ENCODE measurements around the gene ZRANB3. TPM values are rescaled to one million over a fixed set of nuclear protein-coding genes. Genes with fewer than 3 reads are reported as not detected.
"Not testable (repeated sequence)": the region's sequence is repeated elsewhere in the genome, so short reads cannot be mapped to it uniquely, and the experiment has no call there.

The ZRANB3 gene
- total and polyA plus RNA-seq, 2 donors (not counting 3 experiments of a cell fraction or from before 2014, with no cell fraction given): 2.2 to 6.0 TPM

DNA sequence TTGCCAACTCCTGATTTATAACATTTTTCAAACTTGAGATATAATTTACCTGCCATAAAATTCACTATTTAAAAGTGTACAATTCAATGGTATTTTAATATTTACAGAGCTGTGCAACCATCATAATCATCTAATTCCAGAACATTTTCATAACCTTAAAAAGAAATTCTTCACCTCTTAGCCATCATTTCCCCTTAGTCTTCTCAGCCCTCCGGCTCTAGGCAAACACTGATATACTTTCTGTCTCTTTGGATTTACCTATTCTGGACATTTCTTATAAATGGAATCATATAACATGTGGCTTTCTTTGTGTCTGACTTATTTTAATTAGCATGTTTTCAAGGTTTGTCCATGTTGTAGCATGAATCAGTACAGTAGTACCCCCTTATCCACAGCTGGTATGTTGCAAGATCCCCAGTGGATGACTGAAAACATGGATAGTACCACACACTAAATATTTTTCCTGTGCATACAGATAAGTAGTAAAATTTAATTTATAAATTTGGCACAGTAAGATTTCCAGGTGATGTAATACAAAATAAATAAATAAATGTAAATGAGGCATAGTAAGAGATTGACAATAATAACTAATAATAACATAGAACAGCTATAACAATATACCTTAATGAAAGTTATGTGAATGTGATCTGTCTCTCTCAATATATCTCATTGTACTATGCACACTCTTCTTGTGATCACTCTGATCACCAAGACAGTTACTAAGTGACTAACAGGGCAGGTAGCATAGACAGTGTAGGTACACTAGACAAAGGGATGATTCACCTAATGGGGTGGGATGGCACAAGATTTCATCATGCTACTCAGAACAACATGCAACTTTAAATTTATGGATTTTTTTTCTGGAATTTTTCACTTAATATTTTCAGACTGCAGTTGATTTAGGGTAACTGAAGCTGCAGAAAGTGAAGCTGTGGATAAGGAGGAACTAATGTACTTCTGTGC is 405.8 kb downstream of the ZRANB3 start:
- no peak for DNase-seq (ENCODE audit: low read depth, low spot score)
- ChIA-PET CTCF (no interaction called here), POLR2A (no interaction called here)
- Histone ChIP-seq H3K4me3 (replicated peaks in 1 of 3; ENCODE audit: insufficient read depth in 1 of 3, low read depth in 1 of 3, low read length in 3 of 3) (no peak overlapping the region), H3K9me1 (replicated peaks; ENCODE audit: control insufficient read depth, extremely low read depth, insufficient read depth, low read length) (no peaks in the 10 kb centered on the region), H3K9ac (replicated peaks; ENCODE audit: extremely low read depth, insufficient read depth, low read length) (no peak overlapping the region), H2AFZ (ENCODE audit: low read depth, low read length) (no peak overlapping the region), H3K36me3 (ENCODE audit: control insufficient read depth in 2 of 2, extremely low read depth in 1 of 2, insufficient read depth in 2 of 2, low read length in 2 of 2) (peaks cover 2 to 8% of the 10 kb centered on the region in 2 experiments), H3K27ac (ENCODE audit: insufficient read depth, low read depth, low read length) (no peak overlapping the region), H3K9me3 (replicated peaks; ENCODE audit: control insufficient read depth, insufficient read depth, low read length) (no peaks in the 10 kb centered on the region), H4K20me1 (replicated peaks; ENCODE audit: control insufficient read depth, extremely low read depth, insufficient read depth, low read length) (no peaks in the 10 kb centered on the region), H3K4me2 (ENCODE audit: insufficient read depth, low read length) (no peak overlapping the region), H3K79me2 (ENCODE audit: control insufficient read depth, insufficient read depth, low read length) (no peaks in the 10 kb centered on the region), H3K27me3 (ENCODE audit: control insufficient read depth in 2 of 2, insufficient read depth in 2 of 2, low read length in 2 of 2) (no peaks in the 10 kb centered on the region), H3K4me1 (ENCODE audit: control insufficient read depth, extremely low read depth, insufficient read depth, low read length) (no peaks in the 10 kb centered on the region)
- intact Hi-C loops (cut with micrococcal nuclease) (no loop called here), dilution Hi-C loops (cut with MboI; ENCODE audit: extremely low pct_ligation_motif_present, low sequenced_read_pairs) (no loop called here)
- FAIRE-seq: no peak
- TF ChIP-seq EZH2 (IDR thresholded peaks at IDR 0.05; ENCODE audit: borderline replicate concordance, low read depth, low read length, severe bottlenecking): no peak
- no peak for TF ChIP-seq POLR2A (IDR thresholded peaks at IDR 0.05; ENCODE audit: low read depth, low read length)
- TF ChIP-seq, protein P1, sequence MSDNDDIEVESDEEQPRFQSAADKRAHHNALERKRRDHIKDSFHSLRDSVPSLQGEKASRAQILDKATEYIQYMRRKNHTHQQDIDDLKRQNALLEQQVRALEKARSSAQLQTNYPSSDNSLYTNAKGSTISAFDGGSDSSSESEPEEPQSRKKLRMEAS (IDR thresholded peaks at IDR 0.05; ENCODE audit: insufficient read depth, insufficient read length): no peak
- TF ChIP-seq FOS (IDR thresholded peaks at IDR 0.05; ENCODE audit: borderline replicate concordance, insufficient read depth, low read length): no peak
- no peak for TF ChIP-seq POLR2AphosphoS5 (IDR thresholded peaks at IDR 0.05; ENCODE audit: insufficient read depth, low read depth, low read length)
- no peak for TF ChIP-seq MYC (IDR thresholded peaks at IDR 0.05; ENCODE audit: low read depth, low read length)
- no peak for TF ChIP-seq JUN (IDR thresholded peaks at IDR 0.05; ENCODE audit: borderline replicate concordance, insufficient read depth, insufficient read length, low read depth)
- TF ChIP-seq, protein P2, sequence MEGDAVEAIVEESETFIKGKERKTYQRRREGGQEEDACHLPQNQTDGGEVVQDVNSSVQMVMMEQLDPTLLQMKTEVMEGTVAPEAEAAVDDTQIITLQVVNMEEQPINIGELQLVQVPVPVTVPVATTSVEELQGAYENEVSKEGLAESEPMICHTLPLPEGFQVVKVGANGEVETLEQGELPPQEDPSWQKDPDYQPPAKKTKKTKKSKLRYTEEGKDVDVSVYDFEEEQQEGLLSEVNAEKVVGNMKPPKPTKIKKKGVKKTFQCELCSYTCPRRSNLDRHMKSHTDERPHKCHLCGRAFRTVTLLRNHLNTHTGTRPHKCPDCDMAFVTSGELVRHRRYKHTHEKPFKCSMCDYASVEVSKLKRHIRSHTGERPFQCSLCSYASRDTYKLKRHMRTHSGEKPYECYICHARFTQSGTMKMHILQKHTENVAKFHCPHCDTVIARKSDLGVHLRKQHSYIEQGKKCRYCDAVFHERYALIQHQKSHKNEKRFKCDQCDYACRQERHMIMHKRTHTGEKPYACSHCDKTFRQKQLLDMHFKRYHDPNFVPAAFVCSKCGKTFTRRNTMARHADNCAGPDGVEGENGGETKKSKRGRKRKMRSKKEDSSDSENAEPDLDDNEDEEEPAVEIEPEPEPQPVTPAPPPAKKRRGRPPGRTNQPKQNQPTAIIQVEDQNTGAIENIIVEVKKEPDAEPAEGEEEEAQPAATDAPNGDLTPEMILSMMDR (IDR thresholded peaks at IDR 0.05; ENCODE audit: extremely low read depth in 1 of 2, insufficient read depth in 1 of 2, low read depth in 1 of 2, low read length in 2 of 2): no peak
- BruUV-seq (replicated peaks): no TSS peak

DNA sequence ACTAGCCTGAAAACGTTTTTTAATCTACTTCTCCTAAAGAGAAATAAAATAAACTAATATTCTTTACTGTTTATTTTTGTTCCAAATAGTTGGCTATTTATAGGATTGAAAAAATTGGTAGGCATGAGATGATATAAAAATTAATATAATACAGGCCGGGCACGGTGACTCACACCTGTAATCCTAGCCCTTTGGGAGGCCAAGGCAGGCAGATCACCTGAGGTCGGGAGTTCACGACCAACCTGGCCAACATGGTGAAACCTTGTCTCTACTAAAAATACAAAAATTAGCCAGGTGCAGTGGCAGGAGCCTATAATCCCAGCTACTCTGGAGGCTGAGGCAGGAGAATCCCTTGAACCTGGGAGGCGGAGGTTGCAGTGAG is 409.4 kb downstream of the ZRANB3 start:
- H3K9me3 ChIP-seq (replicated peaks; ENCODE audit: control insufficient read depth, insufficient read depth, low read length); BruUV-seq (replicated peaks); H3K79me2 ChIP-seq (ENCODE audit: control insufficient read depth, insufficient read depth, low read length); FAIRE-seq; H3K27ac ChIP-seq (ENCODE audit: insufficient read depth, low read depth, low read length); H3K9ac ChIP-seq (replicated peaks; ENCODE audit: extremely low read depth, insufficient read depth, low read length); H3K36me3 ChIP-seq (ENCODE audit: control insufficient read depth in 2 of 2, extremely low read depth in 1 of 2, insufficient read depth in 2 of 2, low read length in 2 of 2); DNase-seq (ENCODE audit: low read depth, low spot score); H3K9me1 ChIP-seq (replicated peaks; ENCODE audit: control insufficient read depth, extremely low read depth, insufficient read depth, low read length); dilution Hi-C loops (cut with MboI; ENCODE audit: extremely low pct_ligation_motif_present, low sequenced_read_pairs); H3K4me2 ChIP-seq (ENCODE audit: insufficient read depth, low read length); H3K4me1 ChIP-seq (ENCODE audit: control insufficient read depth, extremely low read depth, insufficient read depth, low read length); H3K27me3 ChIP-seq (ENCODE audit: control insufficient read depth in 2 of 2, insufficient read depth in 2 of 2, low read length in 2 of 2); H3K4me3 ChIP-seq (replicated peaks in 1 of 3; ENCODE audit: insufficient read depth in 1 of 3, low read depth in 1 of 3, low read length in 3 of 3); intact Hi-C loops (cut with micrococcal nuclease); POLR2A ChIA-PET; H2AFZ ChIP-seq (ENCODE audit: low read depth, low read length); H4K20me1 ChIP-seq (replicated peaks; ENCODE audit: control insufficient read depth, extremely low read depth, insufficient read depth, low read length); CTCF ChIA-PET: not testable (repeated sequence)

Measured in endothelial cell of umbilical vein (primary cell).